ENCODE measurements around the gene DNAJA3. TPM values are rescaled to one million over a fixed set of nuclear protein-coding genes. Genes with fewer than 3 reads are reported as not detected.

Gene DNAJA3
- total and polyA plus RNA-seq, 9 of the 15 experiments (the other 6 are each of a cell fraction or from before 2014, with no cell fraction given): 8.1 to 105 (median 79.0) TPM

DNA sequence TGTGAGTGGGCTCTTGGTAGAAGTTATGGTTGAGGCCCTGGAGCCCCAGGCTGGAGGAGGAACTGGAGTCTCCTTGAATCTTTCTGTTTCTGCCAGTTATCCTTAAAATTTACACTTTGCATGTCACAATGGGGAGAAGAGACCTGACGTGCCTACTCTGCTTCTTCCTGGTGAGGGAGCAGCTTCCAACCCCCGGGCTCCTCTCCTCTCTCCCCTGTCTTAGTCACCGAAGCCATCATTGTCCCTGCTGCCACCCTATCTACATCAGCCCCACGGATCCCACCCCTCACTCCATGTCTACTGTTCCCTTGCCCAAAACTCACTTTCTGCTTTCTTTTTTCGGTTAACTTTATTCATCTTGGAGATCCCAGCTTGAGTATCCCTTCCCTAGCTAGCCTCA lies 17.6 kb downstream of the DNAJA3 start:
- Histone ChIP-seq H3K27ac (ENCODE audit: extremely low read depth, low read depth, low read length) (no peak overlapping the region), H3K9ac (ENCODE audit: insufficient read depth in 1 of 2, low read depth in 2 of 2, low read length in 2 of 2) (no peak overlapping the region), H3K9me1 (ENCODE audit: control insufficient read depth, insufficient read depth, low read length) (no peaks in the 10 kb centered on the region), H3K4me2 (ENCODE audit: insufficient read depth, low read length) (no peak overlapping the region), H3K4me3 (no peak overlapping the region), H3K79me2 (ENCODE audit: control insufficient read depth, insufficient read depth, low read length) (no peaks in the 10 kb centered on the region), H3K9me3 (replicated peaks; ENCODE audit: control insufficient read depth, insufficient read depth, low read depth, low read length) (no peaks in the 10 kb centered on the region), H4K20me1 (replicated peaks; ENCODE audit: control insufficient read depth, insufficient read depth, low read length) (no peaks in the 10 kb centered on the region), H3K36me3 (ENCODE audit: control insufficient read depth, insufficient read depth, low read length) (peaks cover 91% of the 10 kb centered on the region), H2AFZ (ENCODE audit: low read depth, low read length) (no peak overlapping the region), H3K4me1 (replicated peaks in 1 of 2; ENCODE audit: control insufficient read depth in 2 of 2, insufficient read depth in 2 of 2, low read length in 2 of 2) (no peaks in the 10 kb centered on the region), H3K27me3 (ENCODE audit: control insufficient read depth in 2 of 2, insufficient read depth in 2 of 2, low read length in 2 of 2) (no peaks in the 10 kb centered on the region)
- DNase-seq (ENCODE audit: extremely low read depth in 1 of 4, low spot score in 3 of 4) (no peak), FAIRE-seq (no peak), ATAC-seq (no peak)
- no peak for TF ChIP-seq HDAC8 (tag; IDR thresholded peaks at IDR 0.05)
- POLR2A ChIA-PET: interaction anchor here (0.7 to 1.8 kb wide), 2 partner anchors 8 to 10 kb away, joined by 3 to 5 read pairs; no protein-coding TSS in a partner anchor
- intact Hi-C loops (cut with micrococcal nuclease): no loop called here
- WGBS (ENCODE audit: insufficient coverage, low coverage, missing lambda C conversion rate): 77% methylated on average over 4 of the region's 5 CpGs
- CTCF ChIA-PET (ENCODE audit: low intra/inter-chr PET ratio): no interaction called here
- BruUV-seq (replicated peaks): no TSS peak
- in situ Hi-C loops (cut with MboI): no loop called here

DNA sequence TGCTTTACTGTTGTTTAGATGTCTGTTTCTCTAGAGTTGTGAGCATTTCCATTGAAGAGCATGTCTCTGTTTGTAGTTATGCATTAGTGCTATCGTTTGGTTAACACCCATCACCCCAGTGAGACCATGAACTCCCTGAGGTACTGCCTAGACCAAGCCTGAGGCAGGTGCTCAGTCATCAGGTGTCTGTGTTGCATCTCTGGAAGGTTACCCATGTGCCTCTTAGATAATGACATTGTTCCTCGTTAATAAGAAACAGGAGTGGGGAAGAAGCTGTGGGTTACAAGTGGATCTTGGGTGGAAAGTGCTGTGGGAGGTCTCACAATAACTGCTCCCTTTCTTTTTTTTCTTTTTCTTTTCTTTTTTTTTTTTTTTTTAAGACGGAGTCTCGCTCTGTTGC lies 18.3 kb downstream of the DNAJA3 start:
- Histone ChIP-seq H3K4me2 (ENCODE audit: insufficient read depth, low read length) (no peak overlapping the region), H3K27me3 (ENCODE audit: control insufficient read depth in 2 of 2, insufficient read depth in 2 of 2, low read length in 2 of 2) (no peaks in the 10 kb centered on the region), H3K27ac (ENCODE audit: extremely low read depth, low read depth, low read length) (no peak overlapping the region), H3K4me3 (no peak overlapping the region), H3K79me2 (ENCODE audit: control insufficient read depth, insufficient read depth, low read length) (no peaks in the 10 kb centered on the region), H3K9ac (ENCODE audit: insufficient read depth in 1 of 2, low read depth in 2 of 2, low read length in 2 of 2) (no peak overlapping the region), H4K20me1 (replicated peaks; ENCODE audit: control insufficient read depth, insufficient read depth, low read length) (no peaks in the 10 kb centered on the region), H3K9me3 (replicated peaks; ENCODE audit: control insufficient read depth, insufficient read depth, low read depth, low read length) (no peaks in the 10 kb centered on the region), H3K4me1 (replicated peaks in 1 of 2; ENCODE audit: control insufficient read depth in 2 of 2, insufficient read depth in 2 of 2, low read length in 2 of 2) (no peaks in the 10 kb centered on the region), H3K36me3 (ENCODE audit: control insufficient read depth, insufficient read depth, low read length) (peaks cover 89% of the 10 kb centered on the region), H3K9me1 (ENCODE audit: control insufficient read depth, insufficient read depth, low read length) (no peaks in the 10 kb centered on the region), H2AFZ (ENCODE audit: low read depth, low read length) (no peak overlapping the region)
- no TSS peak for BruUV-seq (replicated peaks)
- no peak for ATAC-seq
- ChIA-PET POLR2A (interaction anchor here (0.6 to 1.8 kb wide), 3 partner anchors 9 to 1732 kb away, joined by 3 to 6 read pairs (median 5); no protein-coding TSS in a partner anchor), CTCF (ENCODE audit: low intra/inter-chr PET ratio) (no interaction called here)
- no peak for FAIRE-seq
- no peak for DNase-seq (ENCODE audit: extremely low read depth in 1 of 4, low spot score in 3 of 4)
- intact Hi-C loops (cut with micrococcal nuclease) (no loop called here), in situ Hi-C loops (cut with MboI) (no loop called here)
- 71% methylated on average over 2 of the region's 4 CpGs for WGBS (ENCODE audit: insufficient coverage, low coverage, missing lambda C conversion rate)
- no peak for TF ChIP-seq PRPF4 (IDR thresholded peaks at IDR 0.05; ENCODE audit: insufficient read depth, low read depth, low read length, poor library complexity, severe bottlenecking)
- TF ChIP-seq, protein P1, sequence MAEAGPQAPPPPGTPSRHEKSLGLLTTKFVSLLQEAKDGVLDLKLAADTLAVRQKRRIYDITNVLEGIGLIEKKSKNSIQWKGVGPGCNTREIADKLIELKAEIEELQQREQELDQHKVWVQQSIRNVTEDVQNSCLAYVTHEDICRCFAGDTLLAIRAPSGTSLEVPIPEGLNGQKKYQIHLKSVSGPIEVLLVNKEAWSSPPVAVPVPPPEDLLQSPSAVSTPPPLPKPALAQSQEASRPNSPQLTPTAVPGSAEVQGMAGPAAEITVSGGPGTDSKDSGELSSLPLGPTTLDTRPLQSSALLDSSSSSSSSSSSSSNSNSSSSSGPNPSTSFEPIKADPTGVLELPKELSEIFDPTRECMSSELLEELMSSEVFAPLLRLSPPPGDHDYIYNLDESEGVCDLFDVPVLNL (CRISPR knock-in tag; IDR thresholded peaks at IDR 0.05; ENCODE audit: low read depth): no peak
- TF ChIP-seq, protein P2, sequence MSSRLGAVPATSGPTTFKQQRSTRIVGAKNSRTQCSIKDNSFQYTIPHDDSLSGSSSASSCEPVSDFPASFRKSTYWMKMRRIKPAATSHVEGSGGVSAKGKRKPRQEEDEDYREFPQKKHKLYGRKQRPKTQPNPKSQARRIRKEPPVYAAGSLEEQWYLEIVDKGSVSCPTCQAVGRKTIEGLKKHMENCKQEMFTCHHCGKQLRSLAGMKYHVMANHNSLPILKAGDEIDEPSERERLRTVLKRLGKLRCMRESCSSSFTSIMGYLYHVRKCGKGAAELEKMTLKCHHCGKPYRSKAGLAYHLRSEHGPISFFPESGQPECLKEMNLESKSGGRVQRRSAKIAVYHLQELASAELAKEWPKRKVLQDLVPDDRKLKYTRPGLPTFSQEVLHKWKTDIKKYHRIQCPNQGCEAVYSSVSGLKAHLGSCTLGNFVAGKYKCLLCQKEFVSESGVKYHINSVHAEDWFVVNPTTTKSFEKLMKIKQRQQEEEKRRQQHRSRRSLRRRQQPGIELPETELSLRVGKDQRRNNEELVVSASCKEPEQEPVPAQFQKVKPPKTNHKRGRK (tag; IDR thresholded peaks at IDR 0.05): no peak
